Lower leg skin (tissue), 3 donors: ENCODE data around the gene GABARAPL1.

ENCODE experiments used
- POLR2A ChIP-seq, 2 donors: fragments of 450-650 bp; IDR thresholded peaks; one replicate each; pipeline ENCODE4 v1.6.1; 2016 to 2017; ENCODE audit warnings: antibody characterized with exemption in 2 of 2, mild to moderate bottlenecking in 1 of 2, moderate library complexity in 1 of 2
- TF ChIP-seq, protein P1 (sequence below), 3 donors: fragments of 450-650 bp; IDR thresholded peaks; one replicate each; pipeline ENCODE4 v1.5.1; 2016; ENCODE audit warnings: antibody characterized with exemption in 3 of 3, mild to moderate bottlenecking in 3 of 3, moderate library complexity in 2 of 3

DNA sequence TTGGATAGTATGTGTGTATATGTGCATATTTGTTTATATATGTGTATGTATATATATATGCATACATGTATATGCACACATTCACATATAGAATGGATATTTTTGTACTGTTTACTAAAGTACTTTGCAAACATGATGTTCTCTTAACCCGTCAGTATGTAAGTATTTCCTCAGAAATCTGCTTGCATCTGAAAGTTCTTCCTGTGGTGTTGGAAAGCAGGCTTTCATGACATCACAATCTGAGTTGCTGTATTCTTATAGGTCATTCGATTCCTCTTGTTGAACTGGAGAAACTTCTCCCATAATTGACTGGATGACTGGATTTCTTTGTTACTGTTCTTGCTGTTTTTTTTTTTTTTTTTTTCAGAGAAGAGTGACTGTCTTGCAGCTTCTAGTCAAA lies 29.1 kb downstream of the GABARAPL1 start:
- TF ChIP-seq, protein P1, sequence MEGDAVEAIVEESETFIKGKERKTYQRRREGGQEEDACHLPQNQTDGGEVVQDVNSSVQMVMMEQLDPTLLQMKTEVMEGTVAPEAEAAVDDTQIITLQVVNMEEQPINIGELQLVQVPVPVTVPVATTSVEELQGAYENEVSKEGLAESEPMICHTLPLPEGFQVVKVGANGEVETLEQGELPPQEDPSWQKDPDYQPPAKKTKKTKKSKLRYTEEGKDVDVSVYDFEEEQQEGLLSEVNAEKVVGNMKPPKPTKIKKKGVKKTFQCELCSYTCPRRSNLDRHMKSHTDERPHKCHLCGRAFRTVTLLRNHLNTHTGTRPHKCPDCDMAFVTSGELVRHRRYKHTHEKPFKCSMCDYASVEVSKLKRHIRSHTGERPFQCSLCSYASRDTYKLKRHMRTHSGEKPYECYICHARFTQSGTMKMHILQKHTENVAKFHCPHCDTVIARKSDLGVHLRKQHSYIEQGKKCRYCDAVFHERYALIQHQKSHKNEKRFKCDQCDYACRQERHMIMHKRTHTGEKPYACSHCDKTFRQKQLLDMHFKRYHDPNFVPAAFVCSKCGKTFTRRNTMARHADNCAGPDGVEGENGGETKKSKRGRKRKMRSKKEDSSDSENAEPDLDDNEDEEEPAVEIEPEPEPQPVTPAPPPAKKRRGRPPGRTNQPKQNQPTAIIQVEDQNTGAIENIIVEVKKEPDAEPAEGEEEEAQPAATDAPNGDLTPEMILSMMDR (IDR thresholded peaks at IDR 0.05), result no peak
- TF ChIP-seq POLR2A (IDR thresholded peaks at IDR 0.05), result no peak
